Stimulated activated CD4-positive, alpha-beta T cell treated with anti-CD3 and anti-CD28 coated beads, Interleukin-1b, Interleukin-23, amount 100 ng/mL, for 48 hours (primary cell): ENCODE measurements around the gene TMEM108.
A peak's percentile ranks its signal among the peaks of the same experiment; 100 is the strongest.

Experiments used
- DNase-seq: peaks from one replicate; pipeline ENCODE4 v3.0.0-alpha.2; 2020

TMEM108 gene

DNA sequence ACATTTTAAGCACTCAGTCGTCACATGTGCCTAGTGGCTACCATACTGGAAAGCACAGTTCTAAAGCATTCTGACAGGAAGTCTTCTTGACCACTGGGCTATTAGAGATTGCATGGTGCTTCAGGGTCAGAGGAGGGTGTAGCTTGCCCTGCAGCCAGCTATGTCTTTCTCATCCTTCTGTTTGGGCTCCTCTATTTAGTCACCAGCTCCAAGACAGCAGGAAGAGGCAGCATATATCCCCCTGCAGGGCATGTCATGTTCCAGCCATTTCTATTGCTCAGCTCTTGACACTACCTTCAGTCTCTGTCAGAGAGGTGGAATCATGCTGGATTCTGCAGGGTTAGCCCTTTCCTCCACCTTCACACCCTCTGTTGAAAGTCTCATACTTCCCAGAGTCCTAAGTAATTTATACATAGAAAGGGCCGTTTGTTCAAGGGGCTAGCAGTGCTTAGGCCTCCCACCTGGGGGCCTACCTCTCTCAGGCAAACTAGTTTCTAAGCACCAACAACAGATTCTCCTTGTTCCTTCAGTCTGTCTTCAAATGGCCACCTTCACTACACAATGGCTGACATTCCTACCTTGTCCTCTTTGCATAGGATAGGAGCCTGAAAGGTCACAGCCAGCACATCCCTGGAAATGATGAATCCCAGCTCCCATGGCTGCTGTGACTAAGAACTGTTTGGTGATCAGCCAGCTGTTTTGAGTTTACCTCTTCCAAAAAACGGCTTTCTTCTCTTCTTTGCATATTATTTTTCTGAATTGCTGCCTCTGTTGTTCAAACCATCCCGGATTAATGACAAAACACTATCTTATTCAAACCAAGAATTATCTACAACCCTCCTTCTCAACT lies 246.0 kb downstream of the TMEM108 start:
- no peak for DNase-seq

DNA sequence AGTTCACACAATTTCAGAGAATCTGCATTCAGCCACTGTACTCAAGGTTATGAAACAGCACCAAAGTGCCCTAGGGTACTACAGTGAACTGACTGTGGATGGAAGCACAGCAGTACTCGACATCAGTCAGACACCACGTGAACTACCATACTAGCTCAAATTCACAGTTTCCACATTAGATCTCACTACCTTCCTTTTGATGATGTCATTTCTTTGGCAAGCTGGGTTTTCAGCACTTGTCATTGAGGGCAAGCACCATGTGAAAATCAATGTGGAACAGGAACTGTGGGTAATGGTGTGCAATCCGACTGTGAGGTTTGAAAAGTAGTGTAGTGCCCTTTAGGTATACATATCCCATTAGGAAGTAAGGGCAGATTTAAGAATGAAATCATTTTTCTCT lies 251.1 kb downstream of the TMEM108 start:
- DNase-seq: no peak

DNA sequence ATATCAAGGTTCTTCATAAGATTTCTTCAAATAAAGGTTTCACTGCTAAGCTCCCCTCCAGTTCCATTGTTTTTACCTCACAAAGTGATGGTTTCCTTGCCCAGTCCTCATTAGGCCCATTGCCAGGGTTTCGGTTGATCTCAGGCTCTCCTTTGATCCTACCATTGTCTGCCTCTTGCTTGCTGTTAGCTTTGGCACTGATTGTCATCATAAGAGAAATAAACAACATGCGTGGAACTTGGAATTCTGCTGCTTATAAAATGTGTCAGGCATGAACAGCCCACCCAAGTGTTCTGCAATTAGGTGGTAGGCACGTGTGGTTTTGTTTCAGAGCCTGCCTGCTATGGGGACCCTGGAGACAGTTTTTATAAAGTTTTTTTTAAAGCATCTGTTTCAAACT lies 254.1 kb downstream of the TMEM108 start:
- DNase-seq: no peak

DNA sequence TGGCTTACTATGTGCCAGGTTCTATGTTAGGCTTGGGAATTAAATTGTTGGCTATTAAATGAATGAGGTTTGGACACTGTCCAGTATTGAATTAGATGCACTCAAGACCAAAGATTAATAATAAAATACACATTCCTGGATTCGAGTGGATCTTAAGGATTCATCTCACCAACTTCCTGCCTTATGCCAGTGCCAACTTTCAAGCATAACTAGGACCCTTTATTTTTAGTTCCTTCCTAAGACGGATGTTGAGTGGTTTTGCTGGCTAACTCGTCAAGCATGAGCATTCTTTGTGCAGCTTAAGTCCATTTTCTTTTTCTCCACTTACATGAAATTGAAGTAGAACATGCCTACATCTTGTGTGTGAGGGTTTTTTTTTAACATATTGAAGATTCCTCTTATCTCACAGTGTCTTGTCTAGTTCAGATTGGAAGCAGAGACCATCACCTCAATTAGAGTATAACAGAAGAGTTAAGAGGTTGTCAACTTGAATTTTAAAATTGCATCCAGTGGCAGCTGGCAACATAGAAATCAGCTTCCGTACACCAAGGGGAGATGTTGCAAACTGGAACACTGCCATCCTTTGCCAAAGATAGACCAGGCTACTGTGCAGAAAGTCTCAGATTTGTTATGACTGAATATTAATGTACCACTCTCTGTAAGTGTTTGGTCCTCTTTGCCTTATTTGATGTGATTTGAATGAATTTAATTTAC lies 255.4 kb downstream of the TMEM108 start:
- no peak for DNase-seq

DNA sequence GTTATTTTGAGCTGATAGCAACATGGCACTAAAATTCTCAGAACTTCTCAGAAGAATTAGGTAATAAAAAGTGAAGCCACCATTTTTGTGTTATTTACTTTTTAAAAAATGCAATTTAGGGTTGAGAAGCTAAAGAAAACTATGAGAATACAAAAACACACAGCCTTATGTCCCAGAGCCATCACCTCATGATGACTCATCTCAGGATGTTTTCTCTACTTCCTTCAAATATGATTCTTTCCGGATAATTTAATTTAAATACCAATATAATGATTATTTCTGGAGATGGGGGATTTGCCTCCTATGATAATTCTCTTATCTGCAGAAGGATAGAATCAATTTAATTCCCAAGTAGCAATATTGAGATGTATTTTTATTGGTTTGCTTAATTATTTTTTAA lies 256.1 kb downstream of the TMEM108 start:
- DNase-seq: no peak

DNA sequence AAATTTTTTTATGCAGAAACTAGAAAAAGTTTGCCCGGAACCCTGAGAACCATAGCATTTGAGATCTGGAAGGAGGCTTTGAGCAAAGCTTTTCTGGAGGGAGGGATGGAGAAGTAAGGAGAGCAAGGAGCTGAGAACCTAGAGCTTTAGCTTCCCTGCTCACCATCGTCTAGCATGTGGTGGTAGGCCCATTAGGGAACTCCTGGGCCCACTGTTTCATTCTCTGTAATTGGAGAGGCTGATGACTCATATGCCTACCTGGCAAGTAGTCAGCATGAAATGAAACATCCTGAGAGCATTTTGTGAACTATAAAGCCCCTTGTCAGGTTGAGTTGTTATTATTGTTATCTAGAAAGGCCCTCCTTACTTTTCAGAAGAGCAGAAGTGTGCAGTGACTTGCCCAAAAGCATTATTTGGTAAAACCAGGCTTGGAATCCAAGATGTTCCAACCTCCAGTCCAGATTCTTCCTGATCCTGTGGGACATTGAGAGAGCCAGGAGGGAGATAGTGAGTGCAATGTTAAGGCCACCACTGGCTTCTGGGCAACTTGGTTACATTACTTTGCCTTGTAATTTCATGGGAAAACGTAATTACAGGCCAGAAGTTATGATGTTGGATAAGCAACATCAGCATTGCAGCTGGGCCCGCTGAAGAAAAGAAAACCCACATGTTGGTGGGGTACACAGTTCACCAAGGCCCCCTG lies 257.2 kb downstream of the TMEM108 start:
- peak; percentile 5 for DNase-seq

DNA sequence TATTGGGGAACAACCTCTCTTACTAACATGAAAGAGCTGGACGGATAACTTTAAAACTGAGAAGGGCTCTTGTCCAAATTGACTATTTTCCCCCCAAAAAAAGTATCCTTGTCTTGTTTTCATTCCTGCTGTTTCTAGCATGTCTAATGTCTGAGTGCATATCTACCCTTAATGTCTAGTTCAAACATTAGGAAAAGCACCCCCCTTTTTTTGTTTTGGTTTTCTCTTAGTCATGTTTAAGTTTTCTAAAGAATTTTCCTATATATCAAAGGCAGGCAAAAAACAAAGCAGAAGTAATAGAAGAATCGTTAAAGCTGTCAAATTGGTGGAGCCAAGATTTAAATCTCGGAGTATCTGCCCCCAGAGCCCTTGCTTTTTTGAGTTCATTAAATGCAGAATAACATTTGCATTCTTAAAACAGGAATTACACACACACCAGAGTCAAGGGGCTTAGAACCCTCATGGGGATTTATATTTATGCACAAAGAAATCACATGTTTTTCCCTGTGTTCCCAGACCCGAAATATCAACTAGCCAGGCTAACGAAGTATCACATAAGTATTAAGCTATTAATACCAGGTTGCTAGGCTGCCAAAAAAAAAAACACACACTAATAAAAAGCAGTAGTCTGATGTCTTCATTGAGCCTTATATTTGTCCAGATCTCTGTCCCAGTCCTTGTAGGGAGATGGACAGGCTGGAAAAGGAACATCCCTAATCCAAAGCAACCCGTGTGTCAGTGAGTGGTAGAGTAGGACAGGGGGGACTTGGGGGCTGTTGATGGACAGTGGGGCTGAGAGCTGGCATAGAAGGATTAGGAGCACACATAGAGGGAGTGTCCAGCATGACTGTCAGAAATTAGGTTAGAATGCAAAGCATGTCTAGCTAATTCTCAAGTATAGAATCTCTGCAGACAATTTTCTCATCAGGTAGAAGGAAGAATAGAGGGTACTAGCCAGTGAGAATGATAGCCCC lies 258.0 kb downstream of the TMEM108 start:
- no peak for DNase-seq

DNA sequence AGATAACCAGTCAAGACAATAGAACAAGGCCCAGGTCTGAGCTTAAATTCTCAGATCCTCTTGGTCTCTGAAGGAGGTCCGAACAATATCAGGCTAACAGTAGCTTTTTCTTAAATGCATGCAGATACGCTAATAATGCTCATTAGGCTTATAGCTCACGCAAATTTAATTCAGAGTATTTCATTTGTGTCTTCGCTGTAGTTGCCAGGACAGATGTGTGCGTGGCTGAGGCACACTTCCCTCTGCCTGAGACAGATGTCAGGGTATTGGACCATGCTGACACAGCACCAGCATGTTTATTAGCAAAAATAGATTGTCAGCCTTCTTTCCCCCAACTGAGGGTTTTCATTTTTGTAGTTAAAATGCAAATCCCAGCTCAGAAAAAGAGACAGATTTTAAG lies 258.8 kb downstream of the TMEM108 start:
- no peak for DNase-seq

DNA sequence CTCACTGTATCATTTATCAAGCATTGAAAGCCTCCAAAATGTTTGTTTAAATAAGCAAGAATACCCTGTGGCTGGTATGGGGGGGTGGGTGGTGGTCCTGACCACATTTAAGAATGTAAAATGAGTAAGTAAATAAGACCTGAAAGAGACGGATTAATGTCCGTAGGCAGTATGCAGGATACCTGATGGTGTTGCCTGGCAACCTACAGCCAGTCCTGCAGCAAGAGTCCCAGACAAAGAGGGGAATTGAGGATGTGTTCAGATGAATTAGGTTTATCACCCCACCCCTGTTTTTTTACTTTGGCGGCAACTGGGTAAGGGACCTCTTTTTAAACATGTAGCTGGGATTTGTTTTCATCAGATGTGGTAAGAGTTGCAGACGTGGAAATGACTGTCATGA lies 261.9 kb downstream of the TMEM108 start:
- DNase-seq: no peak

DNA sequence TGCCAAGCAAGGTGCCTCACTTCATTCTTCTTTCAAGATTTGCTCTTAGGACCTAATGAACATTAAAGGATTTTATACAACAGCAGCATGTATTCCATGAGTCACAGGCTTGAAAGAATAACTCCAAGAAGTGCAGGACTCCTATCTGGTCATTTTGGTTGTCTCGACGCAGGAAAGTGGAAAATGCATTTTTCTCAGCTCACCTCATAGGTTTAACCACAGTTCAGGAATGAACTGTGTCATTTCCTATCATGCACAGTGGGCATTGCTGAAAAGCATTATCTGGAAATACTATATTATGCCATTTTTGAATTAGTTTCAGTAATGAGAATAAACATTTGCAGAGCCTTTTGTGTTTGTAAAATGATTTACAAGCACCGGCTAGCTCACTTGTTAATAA lies 263.0 kb downstream of the TMEM108 start:
- no peak for DNase-seq

DNA sequence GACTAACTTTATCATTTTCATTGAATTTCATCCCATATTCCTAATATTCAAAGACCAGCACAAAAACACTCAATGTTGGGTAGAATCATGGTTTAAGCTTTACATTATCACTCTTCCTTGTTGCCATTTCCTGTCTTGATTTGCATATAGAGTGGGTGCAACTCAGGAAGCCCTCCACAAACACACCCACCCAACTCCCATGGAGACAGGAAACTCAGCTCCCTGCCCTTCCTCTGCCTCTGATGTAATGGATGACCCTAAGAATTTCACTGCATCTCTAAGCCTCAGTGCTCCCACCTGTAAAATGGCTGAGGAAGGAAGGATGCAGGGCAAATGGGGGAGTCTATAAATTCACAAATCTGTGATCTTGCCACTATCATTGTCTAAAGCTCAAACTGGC lies 263.5 kb downstream of the TMEM108 start:
- no peak for DNase-seq

DNA sequence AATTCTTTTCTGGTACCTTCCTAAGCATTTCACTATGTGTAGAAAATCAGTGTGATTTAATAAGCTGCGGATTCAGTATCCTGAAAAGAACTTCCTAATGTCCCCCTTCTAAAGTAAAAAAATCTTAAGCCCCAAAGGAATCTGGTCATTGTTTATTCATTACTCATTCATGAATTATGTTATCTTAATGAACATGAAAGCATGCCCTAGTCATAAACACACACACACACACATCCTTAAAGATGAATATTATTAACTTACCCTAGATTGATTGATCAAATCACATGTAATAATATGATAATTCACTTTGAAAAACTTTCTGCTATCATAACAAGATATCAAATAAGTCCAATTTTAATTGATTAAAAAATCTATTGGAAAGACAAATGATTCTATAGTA lies 265.2 kb downstream of the TMEM108 start:
- no peak for DNase-seq

DNA sequence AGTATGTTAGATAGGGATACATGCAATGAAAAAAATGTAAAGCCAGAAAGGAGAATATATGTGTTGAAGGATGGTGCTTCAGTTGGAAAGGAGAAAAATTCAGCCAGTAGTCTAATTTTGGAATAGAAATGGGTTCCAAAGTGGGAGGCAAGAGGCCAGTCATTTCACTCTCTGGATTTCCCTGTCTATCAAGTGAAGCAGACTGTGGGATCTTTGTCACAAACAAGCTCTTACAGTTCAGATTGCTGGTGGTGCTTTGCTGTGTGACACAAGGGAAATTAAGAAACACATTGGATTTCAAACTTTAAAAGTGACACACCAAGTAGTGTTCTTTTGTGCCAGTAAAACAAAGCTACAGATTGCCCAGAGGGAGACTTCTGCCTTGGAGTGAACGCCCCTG lies 279.7 kb downstream of the TMEM108 start:
- DNase-seq: no peak

DNA sequence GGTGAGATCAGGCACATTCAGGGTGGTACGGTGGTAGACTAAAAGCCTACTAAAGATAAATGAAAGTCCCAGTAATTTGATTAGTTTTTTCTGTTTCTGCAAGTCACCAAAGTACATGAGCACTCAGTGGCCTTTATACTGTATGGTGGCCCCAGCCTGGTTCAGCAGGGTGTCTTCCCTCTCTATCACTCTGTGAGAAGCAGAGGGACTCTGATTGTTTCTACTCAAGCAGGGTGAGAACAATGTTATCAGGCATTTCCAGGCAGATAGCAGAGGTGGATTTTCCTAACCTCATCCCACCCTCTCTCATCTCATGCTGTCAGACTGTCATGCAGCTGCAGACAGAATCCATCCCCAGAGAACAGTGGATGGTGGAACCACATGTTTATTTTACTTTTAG lies 290.2 kb downstream of the TMEM108 start:
- no peak for DNase-seq

DNA sequence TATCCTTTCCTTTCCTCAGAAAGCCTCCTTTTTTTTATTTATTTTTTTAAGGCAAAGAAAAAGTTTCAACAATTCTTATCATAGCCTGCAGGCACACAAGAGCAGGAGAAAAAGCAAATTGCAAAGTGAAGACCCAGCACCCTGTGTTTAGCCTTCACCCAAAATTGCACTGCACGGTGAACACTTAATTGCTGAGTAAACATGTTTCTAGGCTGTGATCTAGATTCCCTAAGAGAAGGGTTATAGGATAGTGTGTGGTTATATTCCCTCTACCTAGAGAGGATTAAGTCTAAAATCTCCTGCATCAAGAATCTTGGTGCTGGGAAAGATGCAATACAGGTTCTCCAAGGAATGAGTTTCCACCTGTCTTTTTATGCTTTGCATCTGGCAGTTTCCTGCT lies 291.4 kb downstream of the TMEM108 start:
- DNase-seq: no peak

DNA sequence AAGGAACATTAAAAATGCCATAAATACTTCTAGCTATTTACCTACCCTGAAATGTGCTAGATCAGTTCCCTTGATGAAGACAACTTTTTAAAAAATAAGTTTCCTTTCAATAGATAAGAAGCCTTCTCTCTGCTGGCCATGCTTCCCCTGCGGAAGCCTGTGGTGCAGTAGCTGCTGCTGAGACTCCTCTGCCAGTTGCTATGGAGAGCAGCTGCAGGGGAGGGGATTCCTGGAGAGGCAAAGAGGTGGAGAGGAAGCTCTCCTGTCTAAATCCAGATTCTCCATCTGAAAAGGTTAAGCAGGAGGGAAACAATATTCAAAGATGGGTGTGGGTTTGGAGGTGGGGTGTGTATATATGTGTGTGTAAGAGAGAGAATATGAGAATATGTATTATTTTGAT lies 291.9 kb downstream of the TMEM108 start:
- DNase-seq: no peak

DNA sequence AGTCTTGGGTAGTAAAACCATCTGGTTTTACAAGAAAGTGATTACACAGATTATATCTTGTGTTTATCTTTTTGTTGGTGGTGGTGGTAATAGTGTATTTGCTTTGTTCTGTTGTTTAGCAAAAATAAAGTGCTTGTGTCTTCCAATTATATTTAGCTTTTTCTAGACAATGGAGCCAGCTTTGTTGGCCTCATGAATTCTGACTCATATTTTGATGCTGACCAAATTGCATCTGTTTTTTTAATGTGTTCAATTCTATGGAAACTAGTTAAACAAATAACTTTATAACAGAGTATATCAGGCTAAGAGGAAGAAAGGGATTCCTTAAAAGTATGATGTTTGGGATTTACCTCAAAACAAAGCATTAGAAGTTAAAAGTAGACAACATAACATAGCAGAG lies 292.3 kb downstream of the TMEM108 start:
- DNase-seq: no peak

DNA sequence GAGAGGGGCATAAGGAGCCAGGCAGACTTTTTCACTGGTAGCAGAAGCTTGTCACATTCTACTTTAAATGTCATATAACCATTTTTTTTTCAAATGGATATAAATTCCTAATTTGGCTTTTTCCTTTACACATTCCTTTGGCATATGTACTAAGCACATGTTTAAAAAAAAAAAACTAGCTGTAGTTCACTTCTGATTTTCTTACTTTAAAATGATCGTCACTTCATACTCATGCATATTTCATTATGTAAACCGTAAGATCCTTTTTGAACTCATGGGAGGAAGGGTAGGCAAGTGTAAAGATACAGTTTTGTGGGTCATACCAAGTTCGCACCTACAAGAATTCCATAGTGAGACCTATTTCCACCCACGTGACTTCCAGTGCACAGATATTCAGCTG lies 316.5 kb downstream of the TMEM108 start:
- no peak for DNase-seq

DNA sequence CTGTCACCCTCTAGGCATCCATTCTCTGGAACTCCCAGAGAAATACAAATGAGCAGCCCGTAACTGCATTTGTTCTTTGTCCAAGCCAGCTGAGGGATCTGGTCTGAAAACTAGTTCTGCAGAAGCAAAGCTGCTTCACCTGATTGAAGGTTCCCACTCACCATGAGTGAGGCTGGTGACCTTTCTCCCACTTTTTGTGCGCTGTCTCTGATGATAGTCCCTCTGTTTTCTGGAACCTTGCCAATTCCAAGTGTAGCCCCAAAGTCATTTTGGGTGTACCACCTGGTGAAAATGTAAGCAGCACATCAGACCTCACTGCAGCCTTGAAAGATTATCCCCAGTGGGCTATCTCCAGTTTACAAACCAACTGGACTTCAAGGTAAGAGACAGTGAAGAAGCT lies 322.3 kb downstream of the TMEM108 start:
- no peak for DNase-seq

DNA sequence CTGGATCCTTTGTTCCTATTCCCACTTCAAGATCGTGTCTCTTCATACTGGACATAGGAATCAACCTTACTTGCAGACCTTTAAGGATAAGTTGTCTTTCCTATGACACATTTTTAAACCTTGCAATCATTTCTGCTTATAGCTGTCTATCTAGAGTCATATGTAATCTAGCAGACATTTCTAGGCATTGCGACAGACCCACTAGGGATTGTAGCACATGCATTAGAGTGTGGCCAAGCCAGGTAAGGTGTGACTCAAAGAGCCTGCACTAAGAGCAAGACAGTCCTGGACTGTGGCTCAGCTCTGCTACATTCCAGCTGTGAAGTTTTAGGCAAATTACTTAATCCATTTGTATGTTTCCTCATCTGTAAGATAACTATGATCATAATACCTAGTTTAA lies 322.8 kb downstream of the TMEM108 start:
- no peak for DNase-seq

DNA sequence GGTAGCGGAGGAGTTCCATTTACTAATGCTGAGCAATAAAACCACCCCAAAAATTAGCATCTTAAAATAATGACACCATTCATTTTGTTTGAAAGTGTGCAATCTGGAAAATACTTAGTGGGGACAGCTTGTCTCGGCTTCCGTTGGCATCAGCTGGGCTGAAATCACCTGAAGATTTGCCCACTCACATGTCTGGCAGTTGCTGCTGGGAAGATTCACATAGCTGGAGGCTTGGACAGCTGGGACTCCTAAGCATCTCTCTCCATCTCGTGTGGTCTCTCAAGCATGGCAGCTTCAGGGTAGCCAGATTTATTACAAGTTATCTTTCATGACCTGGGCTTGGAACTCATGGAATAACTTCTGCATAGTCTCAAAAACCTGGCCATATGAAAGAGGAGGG lies 323.2 kb downstream of the TMEM108 start:
- no peak for DNase-seq

DNA sequence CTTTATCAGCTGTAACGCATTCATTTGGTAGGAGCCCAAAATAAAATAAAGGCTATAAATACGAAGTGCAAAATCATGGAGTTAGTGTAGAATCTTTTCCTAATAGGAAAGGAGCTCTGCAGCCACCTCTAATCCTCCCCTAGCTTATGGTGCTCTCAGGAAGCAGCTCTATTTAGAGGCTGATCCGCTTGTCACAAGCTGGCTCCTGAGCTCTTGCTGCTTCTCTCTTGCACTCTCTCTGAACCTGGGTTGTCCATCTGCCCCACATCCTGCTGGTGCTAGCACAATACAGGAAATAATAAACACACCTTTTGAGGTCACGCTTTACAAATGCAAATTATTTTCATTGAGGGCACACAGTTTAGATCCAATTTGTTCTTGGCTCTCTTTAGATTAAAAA lies 324.3 kb downstream of the TMEM108 start:
- no peak for DNase-seq

DNA sequence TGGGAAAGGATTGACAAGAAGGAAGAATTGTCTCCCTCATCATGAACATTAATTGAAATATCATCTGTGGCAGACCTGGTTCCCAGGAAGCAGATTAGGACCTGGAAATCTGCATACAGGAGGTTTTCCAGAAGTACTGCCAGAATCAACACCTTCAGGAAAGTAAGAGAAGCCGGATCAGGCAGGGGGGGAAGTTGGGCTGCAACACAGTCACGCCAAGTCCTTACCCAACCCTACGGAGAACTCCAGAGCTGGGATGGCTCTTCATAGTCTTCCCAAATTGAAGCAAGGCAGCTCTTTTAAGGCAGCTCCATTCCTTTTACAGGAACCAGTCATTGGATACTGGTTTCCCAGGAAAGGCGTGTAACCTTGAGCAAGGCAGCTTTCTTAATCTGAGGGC lies 326.5 kb downstream of the TMEM108 start:
- no peak for DNase-seq
